Smooth muscle cell (in vitro differentiated cells): Measurements from ENCODE around the gene PHC3. TPM values are rescaled to one million over a fixed set of nuclear protein-coding genes. Genes with fewer than 3 reads are reported as not detected.

ENCODE experiments used
- DNase-seq: peaks from one replicate; lab custom pipeline; 2025; ENCODE audit not compliant: unreplicated experiment; lab: John Stamatoyannopoulos, UW
- H2AFZ ChIP-seq: fragments of 200-600 bp; sonication (generic); 2 replicates; pipeline ENCODE4 v1.6.0; 2016; ENCODE audit warnings: antibody characterized with exemption, low read depth, mild to moderate bottlenecking
- H3F3A ChIP-seq: fragments of 200-600 bp; sonication (generic); 2 replicates; pipeline ENCODE4 v1.6.0; 2017; ENCODE audit warnings: antibody characterized with exemption, low read depth
- H3K27ac ChIP-seq: fragments of 200-600 bp; sonication (generic); 2 replicates; pipeline ENCODE4 v1.5.1; 2016; ENCODE audit warnings: low read depth, mild to moderate bottlenecking
- H3K27me3 ChIP-seq: fragments of 200-600 bp; sonication (generic); 2 replicates; pipeline ENCODE4 v1.6.1; 2016; ENCODE audit warnings: low read depth, mild to moderate bottlenecking
- H3K36me3 ChIP-seq: fragments of 200-600 bp; sonication (generic); 2 replicates; pipeline ENCODE4 v1.5.1; 2016; ENCODE audit warnings: low read depth
- H3K4me1 ChIP-seq: fragments of 200-600 bp; sonication (generic); 2 replicates; pipeline ENCODE4 v1.5.1; 2016; ENCODE audit warnings: low read depth
- H3K4me2 ChIP-seq: fragments of 200-600 bp; sonication (generic); 2 replicates; pipeline ENCODE4 v1.6.0; 2016; ENCODE audit warnings: mild to moderate bottlenecking
- H3K4me3 ChIP-seq: fragments of 200-600 bp; sonication (generic); 2 replicates; pipeline ENCODE4 v1.5.1; 2016; ENCODE audit warnings: mild to moderate bottlenecking
- H3K79me2 ChIP-seq: fragments of 200-600 bp; sonication (generic); 2 replicates; pipeline ENCODE4 v1.6.0; 2016; ENCODE audit warnings: low read depth, mild to moderate bottlenecking
- H3K9ac ChIP-seq: fragments of 200-600 bp; sonication (generic); 2 replicates; pipeline ENCODE4 v1.6.0; 2016; ENCODE audit warnings: low read depth
- H3K9me3 ChIP-seq: fragments of 200-600 bp; sonication (generic); replicated peaks from 2 replicates; pipeline ENCODE4 v1.5.1; 2016; ENCODE audit warnings: low read depth
- H4K20me1 ChIP-seq: fragments of 200-600 bp; sonication (generic); 2 replicates; pipeline ENCODE4 v1.6.0; 2016; ENCODE audit warnings: low read depth
- CTCF ChIP-seq: fragments of 200-600 bp; sonication (generic); IDR thresholded peaks from 2 replicates; pipeline ENCODE4 v1.5.1; 2017; ENCODE audit warnings: borderline replicate concordance, mild to moderate bottlenecking, antibody characterized with exemption; ENCODE audit not compliant: insufficient read depth, poor library complexity, severe bottlenecking
- WGBS: methylation state at CpG from one replicate; pipeline ENCODE4 v1.1.7; 2016; ENCODE audit warnings: low lambda C conversion rate; 5-methylcytosine and 5-hydroxymethylcytosine counted together
- polyA plus RNA-seq: library from polyadenylated mRNA; unstranded; fragments of >200 nt; fragmentation: Nextera tagmentation; extraction: Ambion mirVana; gene quantifications from 2 replicates; pipeline ENCODE4 v1.2.1, GENCODE V29; 2016
- total RNA-seq: library from RNA; depleted of rRNA; stranded (reverse); fragments of >200 nt; gene quantifications from 2 replicates; pipeline ENCODE4 v1.2.3, GENCODE V29; 2014

PHC3 gene
- total and polyA plus RNA-seq, 2 experiments from 2014 or later = 28.8 to 33.1 TPM

DNA sequence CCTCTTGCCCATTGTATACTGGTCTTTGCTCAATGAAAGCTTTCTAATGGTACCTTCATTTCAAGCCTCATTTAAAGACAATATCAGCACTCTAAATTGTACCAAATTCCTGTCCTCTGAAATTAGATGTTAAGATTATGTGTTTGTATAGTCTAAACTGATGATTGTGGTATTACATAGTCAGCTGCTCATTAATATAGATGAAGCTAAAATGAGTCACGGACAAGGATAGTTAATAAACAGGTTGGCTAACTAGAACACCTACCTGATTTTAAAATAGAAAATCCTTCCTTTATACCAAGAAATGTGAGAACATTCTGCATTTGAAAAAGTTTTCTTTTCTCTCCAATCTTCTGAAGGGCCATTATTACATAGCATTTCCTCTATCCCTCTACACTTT is 43.6 kb upstream of the PHC3 start:
- H3K9ac ChIP-seq = no peak overlapping the region
- no peak overlapping the region for H2AFZ ChIP-seq
- TF ChIP-seq CTCF = no peak
- no peaks in the 10 kb centered on the region for H3F3A ChIP-seq
- no peaks in the 10 kb centered on the region for H3K27me3 ChIP-seq
- peak overlapping the region; percentile 11 for H3K27ac ChIP-seq
- peaks cover 72% of the 10 kb centered on the region for H3K79me2 ChIP-seq
- DNase-seq = no peak
- peak overlapping the region; percentile 88 for H3K4me2 ChIP-seq
- H3K36me3 ChIP-seq = no peaks in the 10 kb centered on the region
- no peaks in the 10 kb centered on the region for H3K9me3 ChIP-seq
- 56% methylated on average over 1 of the region's 1 CpG for WGBS
- peaks cover 71% of the 10 kb centered on the region for H4K20me1 ChIP-seq
- no peak overlapping the region for H3K4me3 ChIP-seq
- H3K4me1 ChIP-seq = peaks cover 28% of the 10 kb centered on the region

GRCh38 chr3:170222647-170223541 is 41.4 kb upstream of the PHC3 start:
- H3K79me2 ChIP-seq = peaks cover 50% of the 10 kb centered on the region
- H3F3A ChIP-seq = no peaks in the 10 kb centered on the region
- H3K4me1 ChIP-seq = peaks cover 28% of the 10 kb centered on the region
- H3K9ac ChIP-seq = peak overlapping the region; percentile 99
- no peaks in the 10 kb centered on the region for H3K27me3 ChIP-seq
- peak overlapping the region; percentile 94 for H2AFZ ChIP-seq
- H3K9me3 ChIP-seq = no peaks in the 10 kb centered on the region
- peaks cover 49% of the 10 kb centered on the region for H4K20me1 ChIP-seq
- no peaks in the 10 kb centered on the region for H3K36me3 ChIP-seq
- no peak for TF ChIP-seq CTCF
- peak overlapping the region; percentile 88 for H3K4me2 ChIP-seq
- WGBS = 1% methylated on average over 30 of the region's 42 CpGs
- peak overlapping the region; percentile 94 for H3K4me3 ChIP-seq
- peak; percentile 55 for DNase-seq
- peak overlapping the region; percentile 98 for H3K27ac ChIP-seq

- peak within 1 kb of the TSS; percentile 98 for H3K27ac ChIP-seq
- no peaks in the 10 kb centered on the region for H3K27me3 ChIP-seq
- H3K79me2 ChIP-seq = peaks cover 42% of the 10 kb centered on the region
- H2AFZ ChIP-seq = peak within 1 kb of the TSS; percentile 94
- WGBS = under 1% methylated on average over 49 of the region's 60 CpGs
- H4K20me1 ChIP-seq = peaks cover 41% of the 10 kb centered on the region
- H3K4me3 ChIP-seq = peak within 1 kb of the TSS; percentile 94
- no peaks in the 10 kb centered on the region for H3K9me3 ChIP-seq
- peaks cover 25% of the 10 kb centered on the region for H3K4me1 ChIP-seq
- no peaks in the 10 kb centered on the region for H3F3A ChIP-seq
- peak; percentile 85 for DNase-seq
- H3K36me3 ChIP-seq = no peaks in the 10 kb centered on the region
- H3K4me2 ChIP-seq = peak within 1 kb of the TSS; percentile 88
- peak within 1 kb of the TSS; percentile 99 for H3K9ac ChIP-seq
- TF ChIP-seq CTCF = no peak
Observed at GRCh38 chr3:170221924-170222646, 40.6 kb upstream of the PHC3 start, which contains the start of gene PRKCI. PRKCI (plus strand) TSS chr3:170222424; CDS start chr3:170222670, 246 bp downstream.
